Measurements from ENCODE around the gene RCC2. TPM values are rescaled to one million over a fixed set of nuclear protein-coding genes. Genes with fewer than 3 reads are reported as not detected.

RCC2 gene
- total RNA-seq, 1 experiment from 2014 or later = 107 TPM

- CTCF ChIA-PET = no interaction called here
- no peak overlapping the region for H3K27ac Mint-ChIP-seq (ENCODE audit: unreplicated experiment)
- BruUV-seq (replicated peaks) = no TSS peak
- TF ChIP-seq, protein P1, sequence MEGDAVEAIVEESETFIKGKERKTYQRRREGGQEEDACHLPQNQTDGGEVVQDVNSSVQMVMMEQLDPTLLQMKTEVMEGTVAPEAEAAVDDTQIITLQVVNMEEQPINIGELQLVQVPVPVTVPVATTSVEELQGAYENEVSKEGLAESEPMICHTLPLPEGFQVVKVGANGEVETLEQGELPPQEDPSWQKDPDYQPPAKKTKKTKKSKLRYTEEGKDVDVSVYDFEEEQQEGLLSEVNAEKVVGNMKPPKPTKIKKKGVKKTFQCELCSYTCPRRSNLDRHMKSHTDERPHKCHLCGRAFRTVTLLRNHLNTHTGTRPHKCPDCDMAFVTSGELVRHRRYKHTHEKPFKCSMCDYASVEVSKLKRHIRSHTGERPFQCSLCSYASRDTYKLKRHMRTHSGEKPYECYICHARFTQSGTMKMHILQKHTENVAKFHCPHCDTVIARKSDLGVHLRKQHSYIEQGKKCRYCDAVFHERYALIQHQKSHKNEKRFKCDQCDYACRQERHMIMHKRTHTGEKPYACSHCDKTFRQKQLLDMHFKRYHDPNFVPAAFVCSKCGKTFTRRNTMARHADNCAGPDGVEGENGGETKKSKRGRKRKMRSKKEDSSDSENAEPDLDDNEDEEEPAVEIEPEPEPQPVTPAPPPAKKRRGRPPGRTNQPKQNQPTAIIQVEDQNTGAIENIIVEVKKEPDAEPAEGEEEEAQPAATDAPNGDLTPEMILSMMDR (IDR thresholded peaks at IDR 0.05; ENCODE audit: unreplicated experiment) = peak; percentile 36
- peaks cover 18% of the 10 kb centered on the region for H3K27me3 Mint-ChIP-seq (ENCODE audit: unreplicated experiment)
- no peaks in the 10 kb centered on the region for H3K9me3 Mint-ChIP-seq (ENCODE audit: low read depth, unreplicated experiment)
- peak; percentile 21 for DNase-seq
- no peak overlapping the region for H3K4me3 Mint-ChIP-seq (ENCODE audit: low read depth, unreplicated experiment)
- intact Hi-C loops (cut with micrococcal nuclease; ENCODE audit: unreplicated experiment) = no loop called here
- no peaks in the 10 kb centered on the region for H3K36me3 Mint-ChIP-seq (ENCODE audit: insufficient read depth, unreplicated experiment)
- H3K4me1 Mint-ChIP-seq (ENCODE audit: low read depth, unreplicated experiment) = no peaks in the 10 kb centered on the region
These were observed 68.9 kb downstream of the RCC2 start for GRCh38 chr1:17370618-17371017.

GRCh38 chr1:17369466-17369865, 70.0 kb downstream of the RCC2 start:
- H3K4me3 Mint-ChIP-seq (ENCODE audit: low read depth, unreplicated experiment) = no peak overlapping the region
- no peaks in the 10 kb centered on the region for H3K9me3 Mint-ChIP-seq (ENCODE audit: low read depth, unreplicated experiment)
- CTCF ChIA-PET = interaction anchor here (0.6 kb wide), 1 partner anchor 70 kb away, joined by 4 read pairs; no protein-coding TSS in a partner anchor
- DNase-seq = no peak
- BruUV-seq (replicated peaks) = no TSS peak
- intact Hi-C loops (cut with micrococcal nuclease; ENCODE audit: unreplicated experiment) = no loop called here
- H3K27me3 Mint-ChIP-seq (ENCODE audit: unreplicated experiment) = peaks cover 18% of the 10 kb centered on the region
- H3K4me1 Mint-ChIP-seq (ENCODE audit: low read depth, unreplicated experiment) = no peaks in the 10 kb centered on the region
- no peaks in the 10 kb centered on the region for H3K36me3 Mint-ChIP-seq (ENCODE audit: insufficient read depth, unreplicated experiment)
- H3K27ac Mint-ChIP-seq (ENCODE audit: unreplicated experiment) = no peak overlapping the region
- TF ChIP-seq, protein P1 (IDR thresholded peaks at IDR 0.05; ENCODE audit: unreplicated experiment) = no peak

DNA sequence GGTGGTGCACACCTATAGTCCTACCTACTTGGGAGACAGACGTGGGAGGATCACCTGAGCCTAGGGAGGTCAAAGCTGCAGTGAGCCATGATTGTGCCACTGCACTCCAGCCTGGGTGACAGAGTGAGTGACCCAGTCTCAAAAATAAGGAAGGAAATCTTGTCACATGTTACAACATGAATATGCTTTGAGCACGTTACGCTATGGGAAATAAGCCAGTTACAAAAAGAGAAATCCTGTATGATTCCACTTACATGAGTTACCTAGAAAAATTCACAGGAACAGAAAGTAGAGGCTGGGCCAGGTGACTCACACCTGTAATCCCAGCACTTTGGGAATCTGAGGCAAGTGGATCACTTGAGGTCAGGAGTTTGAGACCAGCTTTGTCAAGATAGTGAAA, 74.2 kb downstream of the RCC2 start:
- Mint-ChIP-seq H3K4me1 (ENCODE audit: low read depth, unreplicated experiment) (no peaks in the 10 kb centered on the region), H3K27ac (ENCODE audit: unreplicated experiment) (no peak overlapping the region), H3K4me3 (ENCODE audit: low read depth, unreplicated experiment) (no peak overlapping the region), H3K27me3 (ENCODE audit: unreplicated experiment) (peaks cover 30% of the 10 kb centered on the region), H3K36me3 (ENCODE audit: insufficient read depth, unreplicated experiment) (no peaks in the 10 kb centered on the region), H3K9me3 (ENCODE audit: low read depth, unreplicated experiment) (no peaks in the 10 kb centered on the region)
- DNase-seq = no peak
- intact Hi-C loops (cut with micrococcal nuclease; ENCODE audit: unreplicated experiment) = no loop called here
- CTCF ChIA-PET = no interaction called here
- TF ChIP-seq, protein P1 (IDR thresholded peaks at IDR 0.05; ENCODE audit: unreplicated experiment) = no peak
- no TSS peak for BruUV-seq (replicated peaks)

- Mint-ChIP-seq H3K9me3 (ENCODE audit: low read depth, unreplicated experiment) (no peaks in the 10 kb centered on the region), H3K4me3 (ENCODE audit: low read depth, unreplicated experiment) (no peak overlapping the region), H3K27me3 (ENCODE audit: unreplicated experiment) (peaks cover 42% of the 10 kb centered on the region), H3K36me3 (ENCODE audit: insufficient read depth, unreplicated experiment) (no peaks in the 10 kb centered on the region), H3K4me1 (ENCODE audit: low read depth, unreplicated experiment) (no peaks in the 10 kb centered on the region), H3K27ac (ENCODE audit: unreplicated experiment) (no peak overlapping the region)
- intact Hi-C loops (cut with micrococcal nuclease; ENCODE audit: unreplicated experiment) = no loop called here
- TF ChIP-seq, protein P1 (IDR thresholded peaks at IDR 0.05; ENCODE audit: unreplicated experiment) = no peak
- BruUV-seq (replicated peaks) = no TSS peak
- no peak for DNase-seq
- CTCF ChIA-PET = no interaction called here
These were observed 75.7 kb downstream of the RCC2 start for GRCh38 chr1:17363771-17364170.

All from Calu3 (cell line).